Upper lobe of left lung (tissue), 4 donors: Measurements from ENCODE around the gene NAGK.

ENCODE experiments used
- EP300 ChIP-seq, 4 donors: sonication (generic); formaldehyde crosslinking; IDR thresholded peaks; one replicate each; pipeline ENCODE4 v1.5.1; 2017; ENCODE audit warnings: antibody characterized with exemption in 4 of 4, control low read depth in 2 of 4
- POLR2A ChIP-seq, 4 donors: fragments of 450-650 bp; IDR thresholded peaks; one replicate each; pipeline ENCODE4 v1.5.1; 2016 to 2017; ENCODE audit warnings: antibody characterized with exemption in 4 of 4, mild to moderate bottlenecking in 2 of 4
- POLR2AphosphoS5 ChIP-seq, 2 donors: sonication (generic); formaldehyde crosslinking; IDR thresholded peaks; one replicate each; pipeline ENCODE4 v1.5.1; 2017; ENCODE audit warnings: antibody characterized with exemption in 2 of 2
- TF ChIP-seq, protein P1 (sequence below), 6 experiments: fragments of 450-650 bp in 4 of 6; fragments of 200-600 bp in 2 of 6; sonication (generic) in 2 of 6; IDR thresholded peaks; one replicate each; pipeline ENCODE4 v1.5.1; 2016 to 2019; ENCODE audit warnings: antibody characterized with exemption in 6 of 6

DNA sequence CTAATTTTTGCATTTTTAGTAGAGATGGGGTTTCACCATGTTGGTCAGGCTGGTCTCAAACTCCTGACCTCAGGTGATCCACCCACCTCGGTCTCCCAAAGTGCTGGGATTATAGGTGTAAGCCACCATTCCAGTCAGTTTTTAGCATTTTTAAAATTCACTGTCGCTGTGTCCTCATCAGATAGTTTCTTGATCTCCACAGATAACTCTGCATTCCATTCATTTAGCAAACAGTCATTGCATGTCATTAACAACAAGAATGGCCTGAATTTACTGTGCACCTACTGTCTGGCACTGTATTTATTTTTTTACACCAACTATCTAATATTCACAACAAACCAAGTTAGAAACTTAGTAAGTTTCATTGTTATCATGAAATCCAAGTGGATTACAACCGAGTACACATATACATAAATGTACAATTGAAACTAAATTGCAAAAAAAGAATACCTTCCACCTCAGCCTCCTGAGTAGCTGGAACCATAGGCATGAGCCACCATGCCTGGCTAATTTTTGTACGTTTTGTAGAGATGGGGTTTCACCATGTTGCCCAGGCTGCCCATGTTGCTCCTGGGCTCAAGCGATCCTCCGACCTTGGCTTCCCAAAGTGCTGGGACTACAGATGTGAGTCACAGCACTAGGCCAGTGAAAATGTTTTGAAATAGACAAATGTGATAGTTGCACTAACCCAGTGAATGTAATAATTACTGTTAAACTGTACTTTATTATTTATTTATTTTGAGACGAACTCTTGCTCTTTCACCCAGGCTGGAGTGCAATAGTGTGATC is 57.3 kb downstream of the NAGK start:
- TF ChIP-seq, protein P1, sequence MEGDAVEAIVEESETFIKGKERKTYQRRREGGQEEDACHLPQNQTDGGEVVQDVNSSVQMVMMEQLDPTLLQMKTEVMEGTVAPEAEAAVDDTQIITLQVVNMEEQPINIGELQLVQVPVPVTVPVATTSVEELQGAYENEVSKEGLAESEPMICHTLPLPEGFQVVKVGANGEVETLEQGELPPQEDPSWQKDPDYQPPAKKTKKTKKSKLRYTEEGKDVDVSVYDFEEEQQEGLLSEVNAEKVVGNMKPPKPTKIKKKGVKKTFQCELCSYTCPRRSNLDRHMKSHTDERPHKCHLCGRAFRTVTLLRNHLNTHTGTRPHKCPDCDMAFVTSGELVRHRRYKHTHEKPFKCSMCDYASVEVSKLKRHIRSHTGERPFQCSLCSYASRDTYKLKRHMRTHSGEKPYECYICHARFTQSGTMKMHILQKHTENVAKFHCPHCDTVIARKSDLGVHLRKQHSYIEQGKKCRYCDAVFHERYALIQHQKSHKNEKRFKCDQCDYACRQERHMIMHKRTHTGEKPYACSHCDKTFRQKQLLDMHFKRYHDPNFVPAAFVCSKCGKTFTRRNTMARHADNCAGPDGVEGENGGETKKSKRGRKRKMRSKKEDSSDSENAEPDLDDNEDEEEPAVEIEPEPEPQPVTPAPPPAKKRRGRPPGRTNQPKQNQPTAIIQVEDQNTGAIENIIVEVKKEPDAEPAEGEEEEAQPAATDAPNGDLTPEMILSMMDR (IDR thresholded peaks at IDR 0.05): no peak
- TF ChIP-seq EP300 (IDR thresholded peaks at IDR 0.05): no peak
- no peak for TF ChIP-seq POLR2A (IDR thresholded peaks at IDR 0.05)
- no peak for TF ChIP-seq POLR2AphosphoS5 (IDR thresholded peaks at IDR 0.05)
